GM19025 (cell line): Measurements from ENCODE around the gene DNAJC3.
"Not testable (repeated sequence)": the region's sequence is repeated elsewhere in the genome, so short reads cannot be mapped to it uniquely, and the experiment has no call there.

Experiments used
- ATAC-seq: cut with Tn5 transposase; IDR thresholded peaks from one replicate; pipeline ENCODE4 v1.9.1; 2021; ENCODE audit warnings: mild to moderate bottlenecking, low read depth, moderate library complexity; ENCODE audit not compliant: unreplicated experiment

The DNAJC3 gene

DNA sequence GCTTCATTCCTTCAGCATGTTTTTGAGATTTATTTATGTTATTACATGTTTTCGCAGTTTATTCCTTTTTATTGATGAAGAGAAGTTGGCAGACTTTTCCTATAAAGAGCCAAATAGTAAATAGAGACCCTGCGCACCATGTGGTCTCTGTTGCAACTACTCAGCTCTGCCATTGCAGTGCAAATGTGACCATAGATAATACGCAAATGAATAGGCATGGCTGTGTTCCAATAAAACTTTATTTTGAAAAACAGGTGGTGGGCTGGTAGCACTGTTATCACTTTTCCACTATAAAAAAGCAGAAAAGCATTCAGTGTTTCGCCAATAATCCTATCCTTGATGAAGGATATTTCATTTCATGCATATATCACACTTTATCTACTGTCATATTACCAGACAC, 95.0 kb downstream of the DNAJC3 start:
- ATAC-seq = no peak

DNA sequence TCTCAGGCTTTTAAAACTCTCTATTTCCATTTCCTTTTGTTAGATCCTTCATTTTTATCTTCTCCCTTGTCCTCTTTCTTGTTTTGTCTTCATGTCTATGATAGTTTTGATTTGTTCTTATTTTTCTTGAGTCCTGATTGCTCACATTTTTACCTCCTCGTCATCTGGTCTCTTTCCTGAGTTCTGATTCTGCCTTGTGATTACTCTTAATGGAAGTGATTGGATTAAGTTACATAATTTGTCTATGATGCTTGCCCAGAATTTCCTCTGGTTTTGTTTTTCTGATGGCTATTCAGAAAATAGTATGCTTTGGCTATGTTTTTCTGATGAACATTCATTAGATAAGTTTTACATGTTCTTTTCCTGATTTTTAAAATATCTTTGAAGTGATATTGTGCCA, 102.6 kb downstream of the DNAJC3 start:
- ATAC-seq = no peak

DNA sequence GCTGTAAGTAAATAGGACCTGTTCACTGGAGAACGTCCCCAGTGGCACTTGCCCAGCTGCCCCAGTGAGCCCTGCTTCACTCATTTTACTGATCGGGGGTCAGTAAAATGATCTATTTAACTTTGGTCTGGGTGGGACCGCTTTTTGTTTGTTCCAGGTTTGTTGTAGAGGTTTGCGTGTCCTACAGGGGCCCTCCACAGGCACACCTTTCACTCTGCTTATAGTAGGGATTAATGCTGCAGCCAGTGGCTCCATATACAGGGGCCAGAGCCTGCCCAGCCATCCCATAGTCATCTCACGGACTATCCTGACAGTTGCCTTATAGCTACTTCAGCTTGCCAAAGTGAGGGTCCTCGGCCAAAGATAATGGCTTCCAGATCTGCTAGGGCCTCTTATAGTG, 104.1 kb downstream of the DNAJC3 start:
- ATAC-seq = no peak

DNA sequence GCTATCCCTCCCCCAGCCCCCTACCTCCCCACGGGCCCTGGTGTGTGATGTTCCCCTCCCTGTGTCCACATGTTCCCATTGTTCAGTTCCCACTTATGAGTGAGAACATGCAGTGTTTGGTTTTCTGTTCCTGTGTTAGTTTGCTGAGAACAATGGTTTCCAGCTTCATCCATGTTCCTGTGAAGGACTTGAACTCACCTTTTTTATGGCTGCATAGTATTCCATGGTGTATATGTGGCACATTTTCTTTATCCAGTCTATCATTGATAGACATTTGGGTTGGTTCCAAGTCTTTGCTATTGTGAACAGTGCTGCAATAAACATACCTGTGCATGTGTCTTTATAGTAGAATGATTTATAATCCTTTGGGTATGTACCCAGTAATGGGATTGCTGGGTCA, 105.0 kb downstream of the DNAJC3 start:
- not testable (repeated sequence) for ATAC-seq

DNA sequence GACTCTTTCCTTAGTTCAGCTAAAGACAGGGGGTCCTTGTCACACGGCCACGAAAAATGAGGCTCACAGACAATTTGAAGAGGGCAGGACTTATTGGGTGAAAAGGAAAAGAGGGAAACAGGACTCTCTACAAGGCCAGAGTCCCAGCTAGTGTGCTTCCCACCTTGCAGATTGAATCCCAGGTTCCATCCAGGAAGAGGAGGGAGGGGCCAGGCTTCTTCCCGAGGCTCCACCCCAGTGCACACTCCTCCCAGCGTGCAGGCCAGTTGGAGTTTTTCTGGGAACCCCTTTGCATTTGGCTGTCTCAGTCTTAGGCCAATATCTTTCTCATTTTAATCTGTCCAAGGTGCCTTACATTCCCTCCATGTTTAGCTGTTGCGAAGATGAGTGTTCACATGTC, 106.8 kb downstream of the DNAJC3 start:
- ATAC-seq = no peak

DNA sequence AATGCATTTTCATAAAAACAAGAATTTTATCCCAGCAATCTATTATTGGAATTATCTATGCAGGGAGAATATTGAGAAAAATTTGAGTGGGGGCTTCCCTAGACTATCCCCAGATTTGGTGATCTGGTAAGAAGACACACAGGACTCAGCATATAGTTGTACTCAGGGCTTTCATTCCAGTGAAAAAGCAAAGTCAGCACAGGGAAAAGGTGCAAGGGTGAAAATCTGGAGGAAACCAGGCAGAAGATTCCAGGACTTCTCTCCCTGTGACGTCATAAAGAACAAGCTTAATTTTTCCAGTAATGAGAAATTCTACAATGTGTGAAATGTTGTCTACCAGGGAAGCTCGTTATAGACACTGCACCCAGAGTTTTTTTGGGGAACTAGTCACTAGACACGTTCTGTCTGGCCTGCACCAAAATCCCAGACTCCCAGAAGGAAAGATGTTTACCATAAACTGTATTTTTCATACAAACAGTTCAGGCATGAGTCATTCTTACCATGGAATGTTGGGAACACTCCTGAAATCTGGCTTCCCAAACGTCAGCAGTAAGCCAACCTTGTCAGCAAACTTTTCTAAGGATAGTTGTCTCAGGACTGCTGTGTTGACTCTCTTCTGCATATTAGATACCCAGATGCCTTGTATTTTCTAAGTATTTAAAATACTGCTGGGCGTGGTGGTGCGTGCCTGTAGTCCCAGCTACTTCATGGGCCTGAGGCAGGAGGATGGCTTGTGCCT, 107.4 kb downstream of the DNAJC3 start:
- no peak for ATAC-seq

DNA sequence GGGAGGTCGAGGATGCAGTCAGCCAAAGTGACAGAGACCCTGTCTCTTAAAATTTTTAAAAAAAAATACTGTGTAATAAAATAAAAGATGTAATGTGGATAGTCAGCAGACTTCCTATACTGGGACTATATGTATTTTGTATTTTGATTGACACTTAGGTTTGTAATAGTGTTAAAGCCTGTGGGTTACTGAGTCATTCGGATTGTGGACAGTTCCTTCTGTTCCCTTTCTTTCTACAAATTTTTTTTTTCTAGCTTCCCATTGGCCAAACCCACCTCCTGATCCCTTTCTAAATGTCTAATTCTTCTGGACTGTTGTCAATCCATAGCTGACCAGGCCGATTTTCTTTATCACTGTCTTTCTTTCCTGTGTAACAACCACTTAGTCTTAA, 108.0 kb downstream of the DNAJC3 start:
- no peak for ATAC-seq

DNA sequence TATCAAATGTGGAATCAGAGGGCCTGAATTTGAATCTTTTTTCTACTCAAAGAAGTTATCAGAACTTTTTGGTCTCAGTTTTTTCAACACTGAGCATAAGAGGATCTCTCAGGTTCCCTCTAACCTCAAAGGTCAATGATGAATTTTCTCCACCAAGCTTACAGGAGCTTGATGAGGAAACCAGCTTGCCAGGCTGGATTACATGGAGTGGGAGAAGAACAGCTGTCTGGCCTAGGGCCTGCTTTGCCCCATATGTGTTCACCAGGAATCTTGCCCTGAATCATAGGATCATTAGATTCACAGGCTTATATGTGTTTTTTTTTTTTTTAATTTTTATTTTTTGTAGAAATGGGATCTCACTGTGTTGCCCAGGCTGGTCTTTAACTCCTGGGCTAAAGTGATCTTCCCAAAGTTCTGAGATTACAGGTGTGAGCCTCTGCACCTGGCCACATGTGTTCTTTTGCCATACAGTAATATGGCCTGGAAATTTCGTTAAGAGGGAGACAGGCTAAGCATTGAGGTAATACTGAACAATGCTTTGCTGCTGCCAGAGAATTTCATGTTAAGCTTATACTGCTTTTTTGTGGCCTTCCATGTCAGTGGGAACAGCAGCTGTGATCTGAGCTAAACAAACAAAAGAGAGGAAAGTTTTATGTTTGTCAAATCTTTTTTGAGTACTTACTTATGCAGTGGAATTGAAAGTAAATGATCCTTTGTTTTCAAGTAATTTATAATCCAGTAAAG, 110.6 kb downstream of the DNAJC3 start:
- no peak for ATAC-seq

DNA sequence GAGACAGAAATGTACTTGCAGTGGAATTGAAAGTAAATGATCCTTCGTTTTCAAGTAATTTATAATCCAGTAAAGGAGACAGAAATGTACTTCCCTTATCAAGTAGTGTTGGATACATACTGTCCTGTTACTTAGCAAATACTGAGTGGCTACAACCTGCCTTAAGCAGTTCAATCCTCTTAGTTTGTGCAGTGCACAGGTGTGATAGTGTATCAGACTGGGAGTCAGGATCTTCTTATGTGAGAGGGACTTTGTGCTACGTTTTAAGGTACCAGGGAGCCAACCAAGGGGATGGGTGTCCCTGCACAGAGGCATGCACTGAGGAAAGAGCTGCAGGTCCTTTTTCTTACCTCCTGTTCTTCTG, 111.1 kb downstream of the DNAJC3 start:
- ATAC-seq = no peak

DNA sequence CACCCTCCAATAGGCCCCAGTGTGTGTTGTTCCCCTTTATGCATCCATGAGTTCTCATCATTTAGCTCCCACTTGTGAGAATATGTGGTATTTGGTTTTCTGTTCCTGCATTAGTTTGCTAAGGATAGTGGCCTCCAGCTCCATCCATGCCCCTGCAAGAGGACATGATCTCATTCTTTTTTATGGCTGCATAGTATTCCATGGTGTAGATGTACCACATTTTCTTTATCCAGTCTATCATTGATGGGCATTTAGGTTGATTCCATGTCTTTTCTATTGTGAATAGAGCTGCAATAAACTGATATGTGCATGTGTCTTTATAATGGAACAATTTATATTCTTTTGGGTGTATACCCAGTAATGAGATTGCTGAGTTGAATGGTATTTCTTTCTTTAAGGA, 112.4 kb downstream of the DNAJC3 start:
- not testable (repeated sequence) for ATAC-seq

DNA sequence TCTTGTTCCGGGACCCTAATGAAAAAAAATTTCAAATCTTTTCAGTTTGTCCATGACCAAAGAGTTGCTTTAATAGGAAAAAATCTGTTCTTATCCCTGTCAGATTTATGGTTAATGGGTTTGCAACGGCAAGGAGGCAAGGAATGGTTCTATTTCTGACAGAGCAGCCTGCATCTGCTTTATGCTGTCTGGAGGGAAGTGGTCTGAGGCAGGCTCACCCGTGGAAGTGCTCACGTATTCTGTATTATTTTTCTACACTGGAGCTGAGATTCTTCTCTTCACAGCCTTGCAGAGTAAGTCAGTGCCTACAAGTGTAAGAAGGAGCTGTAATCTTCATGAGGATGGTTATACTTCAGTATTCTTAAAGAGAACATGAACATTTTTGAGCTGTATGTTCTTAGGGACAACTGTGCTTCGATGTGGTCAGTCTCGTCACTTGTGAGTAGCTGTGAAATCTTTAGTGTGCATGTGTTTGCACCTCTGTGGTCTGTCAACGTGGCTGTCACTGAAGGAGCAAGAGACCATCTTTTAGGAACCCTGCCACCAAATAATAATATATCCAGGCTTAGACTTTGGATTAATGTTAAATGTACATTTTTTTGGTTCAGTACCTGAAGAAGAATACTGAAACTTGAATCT, 114.3 kb downstream of the DNAJC3 start:
- no peak for ATAC-seq

DNA sequence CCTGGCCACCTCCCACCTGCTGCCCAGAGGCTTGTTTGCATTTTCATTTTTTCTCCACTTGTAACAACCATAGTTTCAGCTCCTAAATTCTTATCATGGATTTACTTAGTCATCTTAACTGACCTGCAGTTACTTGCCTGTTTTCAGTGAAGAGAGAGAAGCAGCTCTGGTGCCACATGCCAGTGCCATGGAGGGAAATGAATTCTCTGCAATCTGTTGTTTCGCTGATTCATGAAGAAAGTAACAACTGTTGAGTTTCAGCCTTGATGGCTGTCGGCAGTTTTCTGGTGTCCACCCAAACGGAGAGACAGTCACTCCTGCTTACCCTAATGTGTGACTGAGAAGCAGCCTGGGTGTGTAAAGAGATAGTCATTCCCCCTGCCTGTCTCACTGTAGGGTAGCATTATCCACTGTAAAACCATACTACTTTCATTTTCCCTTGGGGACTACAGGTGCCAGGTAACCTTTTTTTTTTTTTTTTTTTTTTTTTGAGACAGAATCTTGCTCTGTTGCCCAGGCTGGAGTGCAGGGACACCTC, 116.1 kb downstream of the DNAJC3 start:
- ATAC-seq = no peak

DNA sequence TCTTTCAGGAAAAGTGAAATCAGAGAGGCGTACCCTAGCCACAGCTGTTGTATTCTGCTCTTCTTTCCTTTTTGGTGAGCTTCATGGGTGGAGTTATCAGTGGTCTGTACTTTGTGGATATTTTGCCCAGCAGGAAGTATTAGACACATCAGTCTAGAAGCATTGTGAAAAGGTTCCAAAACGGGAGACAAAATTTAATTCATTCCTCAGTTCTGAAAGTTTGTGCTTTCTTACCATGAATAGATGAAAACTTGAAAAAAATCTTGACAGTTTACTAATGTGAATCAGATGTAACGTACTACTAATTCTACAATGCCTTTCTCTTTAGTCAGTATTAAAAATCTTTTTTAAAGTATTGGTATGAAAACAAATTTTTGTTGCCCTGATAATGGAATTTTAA, 116.8 kb downstream of the DNAJC3 start:
- no peak for ATAC-seq

DNA sequence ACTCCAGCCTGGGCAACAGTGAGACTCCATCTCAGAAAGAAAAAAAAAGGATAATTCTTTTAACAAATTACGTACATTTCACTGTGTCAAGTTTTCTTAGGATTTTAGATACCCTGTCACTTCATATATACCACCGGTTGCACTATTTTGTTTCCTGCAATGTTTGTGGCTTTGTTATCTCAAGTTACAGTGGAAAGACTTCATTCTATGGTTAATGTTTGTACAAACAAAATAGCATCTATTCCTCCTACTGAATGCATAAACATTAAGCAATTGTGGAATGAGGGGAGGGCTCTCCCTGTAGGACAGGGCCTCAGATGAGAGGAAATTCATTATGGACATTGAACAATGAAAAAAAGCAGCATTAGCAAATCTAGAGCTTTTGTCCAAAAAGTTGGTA, 120.1 kb downstream of the DNAJC3 start:
- no peak for ATAC-seq

DNA sequence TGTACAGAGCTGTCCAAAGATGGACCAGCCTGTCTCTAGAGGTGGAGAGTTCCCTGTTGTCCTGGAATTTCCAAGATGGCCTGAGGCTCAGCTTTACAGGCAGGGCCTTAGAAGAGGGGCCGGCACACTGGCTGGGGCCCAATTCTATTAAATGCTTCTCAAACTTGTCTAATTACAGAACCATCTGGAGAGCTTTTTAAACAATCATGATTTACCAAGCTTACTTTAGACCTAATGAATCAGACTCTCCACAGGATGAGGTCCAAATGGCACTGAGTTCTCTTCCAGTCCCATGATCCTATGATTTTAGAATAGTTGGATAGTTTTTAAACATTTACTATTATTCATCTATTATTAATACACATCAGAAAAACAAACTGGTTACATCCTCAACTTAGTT, 123.5 kb downstream of the DNAJC3 start:
- ATAC-seq = no peak

DNA sequence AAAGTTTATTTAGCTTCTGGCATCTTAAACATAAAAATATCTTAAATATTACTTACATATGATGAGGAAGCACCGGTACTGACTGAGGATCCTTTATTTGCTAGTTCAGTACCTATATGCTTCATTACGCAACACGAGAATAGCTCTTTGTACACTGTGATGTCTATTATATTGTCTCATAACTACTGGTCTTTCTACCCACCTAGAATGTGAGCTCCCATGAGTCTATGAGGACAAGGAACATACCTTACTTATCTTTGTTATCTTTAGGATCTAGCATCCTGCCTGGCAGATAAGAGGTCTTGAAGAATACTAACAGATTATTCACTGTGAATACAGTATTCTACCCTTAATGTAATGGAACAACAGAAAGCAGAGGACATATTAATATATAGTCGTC, 124.9 kb downstream of the DNAJC3 start:
- ATAC-seq = no peak

DNA sequence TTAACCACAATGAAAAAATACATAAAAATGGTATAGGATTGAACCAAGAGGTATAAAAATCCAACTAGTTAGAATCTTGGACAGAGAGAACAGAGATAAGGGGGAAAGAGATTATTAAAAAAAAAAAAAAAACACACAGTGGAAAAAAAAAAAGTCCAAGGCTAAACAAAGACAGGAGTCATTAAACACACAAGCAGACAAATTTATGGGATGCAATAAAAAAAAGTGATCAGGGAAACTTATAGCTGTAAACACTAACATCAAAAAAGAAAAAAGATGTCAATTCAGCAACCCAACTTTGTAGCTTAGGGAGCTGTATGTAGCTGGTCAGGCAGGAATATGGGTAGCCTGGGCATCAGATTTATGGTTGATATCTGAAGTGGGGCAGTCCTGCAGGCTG, 129.0 kb downstream of the DNAJC3 start:
- ATAC-seq = no peak

DNA sequence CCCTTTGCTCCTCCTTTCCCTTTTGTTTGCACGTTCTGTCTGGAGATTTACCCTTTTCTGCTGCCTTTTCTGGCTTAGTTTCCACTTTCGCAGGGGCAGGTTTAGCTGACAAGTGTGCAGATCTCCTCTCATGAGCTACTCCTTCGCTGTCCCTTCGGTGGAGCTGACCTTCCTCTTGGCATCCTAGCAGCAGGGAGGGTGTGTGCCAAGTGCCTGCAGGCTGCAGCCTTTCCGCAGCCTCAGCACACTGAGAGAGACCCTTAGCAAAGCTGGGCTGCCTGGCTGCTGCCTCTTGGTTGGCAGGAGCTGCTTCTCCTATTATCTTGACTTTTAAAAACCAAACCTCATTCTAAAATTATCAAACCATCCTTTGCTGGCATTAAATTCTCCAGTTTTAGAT, 132.5 kb downstream of the DNAJC3 start:
- no peak for ATAC-seq

DNA sequence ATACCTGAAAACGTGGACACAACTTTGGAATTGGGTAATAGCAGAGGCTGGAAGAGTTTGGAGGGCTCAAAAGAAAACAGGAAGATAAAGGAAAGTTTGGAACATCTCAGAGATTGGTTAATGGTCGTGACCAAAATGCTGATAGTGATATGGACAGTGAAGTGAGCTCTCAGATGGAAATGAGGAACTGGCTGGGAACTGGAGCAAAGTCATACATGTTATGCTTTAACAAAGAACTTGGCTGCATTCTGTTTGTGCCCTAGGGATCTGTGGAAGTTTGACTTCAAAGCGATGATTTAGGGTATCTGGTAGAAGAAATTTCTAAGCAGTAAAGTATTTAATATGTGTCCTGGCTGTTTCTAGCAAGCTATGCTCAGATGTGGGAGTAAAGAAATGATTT, 136.2 kb downstream of the DNAJC3 start:
- ATAC-seq = no peak

DNA sequence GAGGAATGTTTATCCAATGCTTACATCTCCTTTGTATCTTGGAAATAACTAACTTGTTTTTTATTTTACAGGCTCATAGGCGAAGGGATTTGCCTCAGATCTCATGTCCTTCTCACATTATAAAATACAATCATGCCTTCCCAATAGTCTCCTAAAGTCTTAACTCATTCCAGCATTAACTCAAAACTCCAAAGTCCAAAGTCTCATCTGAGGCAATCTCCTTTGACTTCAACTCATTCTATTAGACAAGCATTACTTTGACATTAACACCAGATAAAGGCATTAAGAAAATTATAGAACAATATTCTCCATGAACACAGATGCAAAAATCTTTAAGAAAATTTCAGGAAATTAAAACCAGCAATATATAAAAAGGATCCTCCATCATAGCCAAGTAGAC, 137.6 kb downstream of the DNAJC3 start:
- ATAC-seq = no peak

DNA sequence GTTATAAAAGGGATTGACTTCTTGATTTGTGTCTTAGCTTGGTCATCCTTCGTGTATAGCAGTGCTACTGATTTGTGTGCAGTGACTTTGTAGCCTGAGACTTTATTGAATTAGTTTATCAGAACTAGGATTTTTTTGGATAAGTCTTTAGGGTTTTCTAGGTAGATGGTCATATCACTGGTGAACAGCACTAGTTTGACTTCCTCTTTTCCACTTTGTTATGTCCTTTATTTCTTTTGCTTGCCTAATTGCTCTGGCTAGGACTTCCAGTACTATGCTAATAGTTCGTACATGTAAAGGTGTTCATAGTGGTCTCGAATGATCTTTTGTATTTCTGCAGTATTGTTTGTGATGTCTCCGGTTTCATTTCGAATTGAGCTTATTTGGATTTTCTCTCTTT, 145.4 kb downstream of the DNAJC3 start:
- ATAC-seq = no peak

DNA sequence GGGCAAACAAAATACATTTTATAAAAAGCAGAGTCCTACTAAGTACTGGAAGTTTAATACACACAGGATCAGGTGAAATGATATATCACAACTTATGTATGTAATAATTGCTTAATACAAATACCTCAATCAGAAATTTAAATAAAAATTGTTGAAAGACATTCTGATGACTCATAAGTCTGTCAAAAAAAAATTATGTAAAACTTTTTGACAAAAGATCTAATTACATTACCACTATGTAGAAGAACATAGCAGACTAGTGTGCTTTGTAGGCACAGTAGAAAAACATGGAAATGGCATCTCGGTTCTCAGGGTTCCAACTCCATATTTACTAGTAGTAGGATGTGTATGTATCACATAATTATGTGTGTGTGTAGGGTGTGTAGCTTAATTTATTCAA, 156.2 kb downstream of the DNAJC3 start:
- no peak for ATAC-seq
